Measurements from ENCODE around the gene P2RX2.

DNA sequence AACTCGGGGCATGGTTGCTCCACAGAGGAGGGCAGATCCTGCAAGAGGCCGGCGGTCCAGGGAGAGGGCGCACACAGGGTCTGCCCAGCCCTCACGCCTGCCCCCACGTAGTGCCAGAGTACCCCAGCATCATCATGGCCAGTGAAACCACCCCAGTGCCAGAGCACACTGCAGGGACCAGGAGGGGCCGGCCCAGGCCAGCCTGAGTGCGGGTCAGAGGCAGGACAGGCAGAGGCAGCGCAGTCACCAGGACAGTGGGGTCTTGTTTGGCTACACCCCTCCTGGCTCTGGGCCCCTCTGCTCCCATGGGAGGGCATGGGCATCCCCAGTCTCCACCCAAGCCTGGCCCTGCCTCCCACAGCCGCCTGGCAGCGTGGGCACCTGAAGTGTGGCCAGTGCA, 42.9 kb upstream of the P2RX2 start:
- TF ChIP-seq, protein P1, sequence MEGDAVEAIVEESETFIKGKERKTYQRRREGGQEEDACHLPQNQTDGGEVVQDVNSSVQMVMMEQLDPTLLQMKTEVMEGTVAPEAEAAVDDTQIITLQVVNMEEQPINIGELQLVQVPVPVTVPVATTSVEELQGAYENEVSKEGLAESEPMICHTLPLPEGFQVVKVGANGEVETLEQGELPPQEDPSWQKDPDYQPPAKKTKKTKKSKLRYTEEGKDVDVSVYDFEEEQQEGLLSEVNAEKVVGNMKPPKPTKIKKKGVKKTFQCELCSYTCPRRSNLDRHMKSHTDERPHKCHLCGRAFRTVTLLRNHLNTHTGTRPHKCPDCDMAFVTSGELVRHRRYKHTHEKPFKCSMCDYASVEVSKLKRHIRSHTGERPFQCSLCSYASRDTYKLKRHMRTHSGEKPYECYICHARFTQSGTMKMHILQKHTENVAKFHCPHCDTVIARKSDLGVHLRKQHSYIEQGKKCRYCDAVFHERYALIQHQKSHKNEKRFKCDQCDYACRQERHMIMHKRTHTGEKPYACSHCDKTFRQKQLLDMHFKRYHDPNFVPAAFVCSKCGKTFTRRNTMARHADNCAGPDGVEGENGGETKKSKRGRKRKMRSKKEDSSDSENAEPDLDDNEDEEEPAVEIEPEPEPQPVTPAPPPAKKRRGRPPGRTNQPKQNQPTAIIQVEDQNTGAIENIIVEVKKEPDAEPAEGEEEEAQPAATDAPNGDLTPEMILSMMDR (conservative IDR thresholded peaks at IDR 0.05 in 1 of 2, IDR thresholded peaks at IDR 0.05 in 1 of 2; ENCODE audit: low read depth in 1 of 2, low read length in 2 of 2) = no peak
- no peak for TF ChIP-seq EZH2 (IDR thresholded peaks at IDR 0.05; ENCODE audit: low read length, missing control alignments)

Data from fibroblast of lung (primary cell).